Panc1 (cell line): ENCODE data around the gene PLBD1. TPM values are rescaled to one million over a fixed set of nuclear protein-coding genes. Genes with fewer than 3 reads are reported as not detected.

Experiments used
- ATAC-seq: fragments of 200-7000 bp; cut with Tn5 transposase; 2 replicates; pipeline ENCODE4 v1.9.1; 2020; ENCODE audit warnings: mild to moderate bottlenecking, moderate library complexity
- BruUV-seq: library from RNA; stranded (reverse); fragments of 400-500 nt; replicated peaks from 2 replicates; lab custom pipeline; 2021; lab: Mats Ljungman, UMichigan
- CTCF ChIA-PET: fragments of 300-600 bp; sonication (Branson Sonifier 250); formaldehyde crosslinking; loops from one replicate; lab custom pipeline; 2022; ENCODE audit warnings: antibody characterized with exemption; lab: Charles Lee
- POLR2A ChIA-PET: fragments of 300-600 bp; sonication (Branson Sonifier 250); formaldehyde crosslinking; loops from one replicate; lab custom pipeline; 2022; ENCODE audit warnings: antibody characterized with exemption; lab: Charles Lee
- DNase-seq: peaks from one replicate; pipeline ENCODE4 v3.0.0-alpha.2; 2010; ENCODE audit warnings: low read depth, low spot score
- H3K27ac ChIP-seq: 2 replicates; pipeline ENCODE4 v1.5.1; 2011; ENCODE audit warnings: mild to moderate bottlenecking, low read length, inconsistent platforms
- H3K27me3 ChIP-seq: fragments of 200-500 bp; sonication (Bioruptor generic); 2 replicates; pipeline ENCODE4 v1.6.0; 2014; ENCODE audit warnings: low read length, inconsistent platforms; ENCODE audit not compliant: control insufficient read depth, insufficient read depth
- H3K36me3 ChIP-seq: fragments of 200-500 bp; sonication (Bioruptor generic); 2 replicates; pipeline ENCODE4 v1.5.1; 2014; ENCODE audit warnings: inconsistent platforms, mild to moderate bottlenecking, low read length, moderate library complexity; ENCODE audit not compliant: control insufficient read depth, insufficient read depth
- H3K4me1 ChIP-seq: 2 replicates; pipeline ENCODE4 v1.5.1; 2011; ENCODE audit warnings: inconsistent platforms, mild to moderate bottlenecking, low read length, moderate library complexity; ENCODE audit not compliant: control insufficient read depth, insufficient read depth
- H3K4me3 ChIP-seq, 2 experiments: 2 replicates each; pipeline ENCODE4 v1.5.1; 2011 to 2012; ENCODE audit warnings: low read depth in 2 of 2, low read length in 2 of 2, mild to moderate bottlenecking in 2 of 2, inconsistent platforms in 1 of 2, moderate library complexity in 1 of 2
- H3K9me3 ChIP-seq: fragments of 200-500 bp; sonication (Bioruptor generic); 2 replicates; pipeline ENCODE4 v1.5.1; 2014; ENCODE audit warnings: low read depth, mild to moderate bottlenecking, inconsistent platforms, low read length, moderate library complexity; ENCODE audit not compliant: control insufficient read depth, insufficient read depth
- POLR2AphosphoS5 ChIP-seq: IDR thresholded peaks from 2 replicates; pipeline ENCODE4 v1.6.1; 2012; ENCODE audit warnings: mild to moderate bottlenecking, low read depth, low read length, moderate library complexity
- SIN3A ChIP-seq: IDR thresholded peaks from 2 replicates; pipeline ENCODE4 v1.6.1; 2012; ENCODE audit warnings: low read depth, mild to moderate bottlenecking, low read length, moderate library complexity, borderline replicate concordance; ENCODE audit not compliant: insufficient read depth
- TCF7L2 ChIP-seq: IDR thresholded peaks from 2 replicates; pipeline ENCODE4 v1.6.1; 2011; ENCODE audit warnings: mild to moderate bottlenecking, low read depth, low read length, inconsistent platforms
- in situ Hi-C: cut with HindIII; loops from 2 replicates; pipeline ENCODE4 v1.10.0; 2016; ENCODE audit warnings: low sequenced_read_pairs, low pct_unique_long_range_greater_than_20kb
- intact Hi-C: fragments of 100-400 bp; cut with micrococcal nuclease; formaldehyde crosslinking; loops from one replicate; pipeline ENCODE4 v1.10.0; 2022; ENCODE audit not compliant: unreplicated experiment
- total RNA-seq: library from RNA; stranded (reverse); gene quantifications from one replicate; pipeline ENCODE4 v1.2.1, GENCODE V29; 2021; ENCODE audit not compliant: unreplicated experiment
- TF ChIP-seq, protein P1 (sequence below), 2 experiments: IDR thresholded peaks; 2 replicates each; pipeline ENCODE4 v1.6.1; 2011 to 2012; ENCODE audit warnings: low read depth in 2 of 2, control low read depth in 1 of 2, low read length in 1 of 2, mild to moderate bottlenecking in 1 of 2, moderate library complexity in 1 of 2; ENCODE audit not compliant: insufficient read depth in 1 of 2
- TF ChIP-seq, protein P2 (sequence below): fragments of 450-650 bp; IDR thresholded peaks from 2 replicates; pipeline ENCODE4 v1.5.1; 2017; ENCODE audit warnings: mild to moderate bottlenecking

The PLBD1 gene
- total RNA-seq, 1 experiment from 2014 or later: 37.8 TPM

DNA sequence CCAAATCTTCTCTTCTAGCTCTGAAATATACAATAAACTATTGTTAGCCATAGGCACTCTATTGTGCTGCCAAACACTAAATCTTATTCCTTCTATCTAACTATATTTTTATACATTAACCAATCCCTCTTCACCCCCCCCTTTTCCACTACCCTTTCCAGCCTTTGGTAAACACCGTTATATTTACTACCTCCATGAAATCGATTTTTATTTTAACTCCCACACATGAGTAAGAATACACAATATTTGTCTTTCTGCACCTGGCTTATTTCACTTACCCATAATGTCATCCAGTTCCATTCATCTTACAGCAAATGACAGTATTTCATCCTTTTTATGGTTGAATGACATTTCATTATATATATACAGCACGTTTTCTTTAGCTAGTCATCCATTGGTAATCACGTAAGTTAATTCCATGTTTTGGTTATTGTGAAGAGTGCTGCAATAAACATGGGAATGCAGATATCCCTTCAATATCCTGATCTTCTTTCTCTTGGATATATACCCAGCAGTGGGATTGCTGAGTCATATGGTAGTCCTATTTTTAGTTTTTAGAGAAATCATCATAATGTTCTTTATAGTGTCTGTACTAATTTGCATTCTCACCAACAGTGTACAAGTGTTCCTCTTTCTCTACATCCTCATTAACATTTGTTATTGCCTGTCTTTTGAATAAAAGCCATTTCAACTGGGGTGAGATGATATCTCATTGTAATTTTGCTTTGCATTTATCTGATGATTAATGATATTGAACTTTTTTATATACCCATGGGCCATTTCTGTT lies 34.2 kb upstream of the PLBD1 start:
- no peak for TF ChIP-seq POLR2AphosphoS5
- no peak for TF ChIP-seq TCF7L2
- TF ChIP-seq, protein P1, sequence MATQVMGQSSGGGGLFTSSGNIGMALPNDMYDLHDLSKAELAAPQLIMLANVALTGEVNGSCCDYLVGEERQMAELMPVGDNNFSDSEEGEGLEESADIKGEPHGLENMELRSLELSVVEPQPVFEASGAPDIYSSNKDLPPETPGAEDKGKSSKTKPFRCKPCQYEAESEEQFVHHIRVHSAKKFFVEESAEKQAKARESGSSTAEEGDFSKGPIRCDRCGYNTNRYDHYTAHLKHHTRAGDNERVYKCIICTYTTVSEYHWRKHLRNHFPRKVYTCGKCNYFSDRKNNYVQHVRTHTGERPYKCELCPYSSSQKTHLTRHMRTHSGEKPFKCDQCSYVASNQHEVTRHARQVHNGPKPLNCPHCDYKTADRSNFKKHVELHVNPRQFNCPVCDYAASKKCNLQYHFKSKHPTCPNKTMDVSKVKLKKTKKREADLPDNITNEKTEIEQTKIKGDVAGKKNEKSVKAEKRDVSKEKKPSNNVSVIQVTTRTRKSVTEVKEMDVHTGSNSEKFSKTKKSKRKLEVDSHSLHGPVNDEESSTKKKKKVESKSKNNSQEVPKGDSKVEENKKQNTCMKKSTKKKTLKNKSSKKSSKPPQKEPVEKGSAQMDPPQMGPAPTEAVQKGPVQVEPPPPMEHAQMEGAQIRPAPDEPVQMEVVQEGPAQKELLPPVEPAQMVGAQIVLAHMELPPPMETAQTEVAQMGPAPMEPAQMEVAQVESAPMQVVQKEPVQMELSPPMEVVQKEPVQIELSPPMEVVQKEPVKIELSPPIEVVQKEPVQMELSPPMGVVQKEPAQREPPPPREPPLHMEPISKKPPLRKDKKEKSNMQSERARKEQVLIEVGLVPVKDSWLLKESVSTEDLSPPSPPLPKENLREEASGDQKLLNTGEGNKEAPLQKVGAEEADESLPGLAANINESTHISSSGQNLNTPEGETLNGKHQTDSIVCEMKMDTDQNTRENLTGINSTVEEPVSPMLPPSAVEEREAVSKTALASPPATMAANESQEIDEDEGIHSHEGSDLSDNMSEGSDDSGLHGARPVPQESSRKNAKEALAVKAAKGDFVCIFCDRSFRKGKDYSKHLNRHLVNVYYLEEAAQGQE (IDR thresholded peaks at IDR 0.05; ENCODE audit: insufficient read depth in 1 of 2, low read depth in 2 of 2, low read length in 1 of 2): no peak
- TF ChIP-seq, protein P2, sequence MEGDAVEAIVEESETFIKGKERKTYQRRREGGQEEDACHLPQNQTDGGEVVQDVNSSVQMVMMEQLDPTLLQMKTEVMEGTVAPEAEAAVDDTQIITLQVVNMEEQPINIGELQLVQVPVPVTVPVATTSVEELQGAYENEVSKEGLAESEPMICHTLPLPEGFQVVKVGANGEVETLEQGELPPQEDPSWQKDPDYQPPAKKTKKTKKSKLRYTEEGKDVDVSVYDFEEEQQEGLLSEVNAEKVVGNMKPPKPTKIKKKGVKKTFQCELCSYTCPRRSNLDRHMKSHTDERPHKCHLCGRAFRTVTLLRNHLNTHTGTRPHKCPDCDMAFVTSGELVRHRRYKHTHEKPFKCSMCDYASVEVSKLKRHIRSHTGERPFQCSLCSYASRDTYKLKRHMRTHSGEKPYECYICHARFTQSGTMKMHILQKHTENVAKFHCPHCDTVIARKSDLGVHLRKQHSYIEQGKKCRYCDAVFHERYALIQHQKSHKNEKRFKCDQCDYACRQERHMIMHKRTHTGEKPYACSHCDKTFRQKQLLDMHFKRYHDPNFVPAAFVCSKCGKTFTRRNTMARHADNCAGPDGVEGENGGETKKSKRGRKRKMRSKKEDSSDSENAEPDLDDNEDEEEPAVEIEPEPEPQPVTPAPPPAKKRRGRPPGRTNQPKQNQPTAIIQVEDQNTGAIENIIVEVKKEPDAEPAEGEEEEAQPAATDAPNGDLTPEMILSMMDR: no peak
- no peak for TF ChIP-seq SIN3A
- POLR2A ChIA-PET: no interaction called here
- Histone ChIP-seq H3K27me3 (no peaks in the 10 kb centered on the region), H3K9me3 (peaks cover 12% of the 10 kb centered on the region; the same call in 1 of the 2 replicates), H3K36me3 (no peaks in the 10 kb centered on the region), H3K4me1 (no peaks in the 10 kb centered on the region), H3K4me3 (no peak overlapping the region), H3K27ac (no peak overlapping the region)
- no TSS peak for BruUV-seq
- no peak for DNase-seq
- in situ Hi-C loops: no loop called here
- CTCF ChIA-PET: no interaction called here
- no peak for ATAC-seq
- intact Hi-C loops: no loop called here

DNA sequence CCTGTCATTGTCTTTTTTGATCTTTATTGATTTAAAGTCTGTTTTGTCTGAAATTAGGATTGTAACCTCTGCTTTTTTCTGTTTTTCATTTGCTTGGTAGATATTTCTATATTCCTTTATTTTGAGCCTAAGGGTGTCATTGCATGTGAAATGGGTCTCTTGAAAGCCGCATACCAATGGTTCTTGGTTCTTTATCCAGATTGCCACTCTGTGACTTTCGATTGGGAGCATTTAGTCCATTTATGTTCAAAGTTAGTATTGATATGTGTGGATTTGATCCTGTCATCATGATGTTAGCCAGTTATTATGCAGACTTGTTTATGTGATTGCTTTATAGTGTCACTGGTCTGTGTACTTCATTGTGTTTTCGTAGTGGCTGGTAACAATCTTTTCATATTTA lies 29.8 kb upstream of the PLBD1 start:
- Histone ChIP-seq H3K36me3 (no peaks in the 10 kb centered on the region), H3K27ac (no peak overlapping the region), H3K9me3 (no peaks in the 10 kb centered on the region), H3K27me3 (no peaks in the 10 kb centered on the region), H3K4me1 (no peaks in the 10 kb centered on the region), H3K4me3 (no peak overlapping the region)
- ChIA-PET CTCF (no interaction called here), POLR2A (no interaction called here)
- no TSS peak for BruUV-seq
- no peak for TF ChIP-seq TCF7L2
- TF ChIP-seq POLR2AphosphoS5: no peak
- no peak for ATAC-seq
- intact Hi-C loops (no loop called here), in situ Hi-C loops (no loop called here)
- no peak for DNase-seq

DNA sequence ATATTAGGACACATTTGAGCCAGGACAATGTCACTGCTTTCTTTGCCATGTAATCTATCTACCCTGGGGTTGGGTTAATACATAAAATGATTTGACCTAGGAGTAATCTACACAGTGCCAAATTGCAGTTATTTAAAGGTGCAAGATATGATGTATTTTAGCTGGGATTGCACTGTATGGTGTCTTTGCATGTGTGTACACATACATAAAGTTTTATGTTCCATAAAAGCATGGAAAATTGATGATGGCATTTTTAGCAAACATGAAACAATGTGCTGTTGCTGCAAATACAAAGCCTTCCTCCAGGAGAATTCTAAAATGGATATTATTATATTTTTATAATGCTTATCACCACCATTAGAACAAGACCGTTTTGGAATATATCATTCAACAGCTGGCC lies 24.0 kb upstream of the PLBD1 start:
- TF ChIP-seq SIN3A (no peak), TCF7L2 (no peak), POLR2AphosphoS5 (no peak)
- TF ChIP-seq, protein P1 (IDR thresholded peaks at IDR 0.05; ENCODE audit: insufficient read depth in 1 of 2, low read depth in 2 of 2, low read length in 1 of 2): no peak
- TF ChIP-seq, protein P2: no peak

More for the DNA sequence above, 24.0 kb upstream of the PLBD1 start:
- no peak overlapping the region for H3K27ac ChIP-seq
- H3K36me3 ChIP-seq: no peaks in the 10 kb centered on the region
- CTCF ChIA-PET: no interaction called here
- no peaks in the 10 kb centered on the region for H3K27me3 ChIP-seq
- POLR2A ChIA-PET: no interaction called here
- intact Hi-C loops: no loop called here
- no peak overlapping the region for H3K4me3 ChIP-seq
- DNase-seq (no peak), ATAC-seq (no peak)
- in situ Hi-C loops: no loop called here
- no TSS peak for BruUV-seq
- no peaks in the 10 kb centered on the region for H3K4me1 ChIP-seq
- no peaks in the 10 kb centered on the region for H3K9me3 ChIP-seq
